ENCODE measurements around the gene HECTD1.

Gene HECTD1

DNA sequence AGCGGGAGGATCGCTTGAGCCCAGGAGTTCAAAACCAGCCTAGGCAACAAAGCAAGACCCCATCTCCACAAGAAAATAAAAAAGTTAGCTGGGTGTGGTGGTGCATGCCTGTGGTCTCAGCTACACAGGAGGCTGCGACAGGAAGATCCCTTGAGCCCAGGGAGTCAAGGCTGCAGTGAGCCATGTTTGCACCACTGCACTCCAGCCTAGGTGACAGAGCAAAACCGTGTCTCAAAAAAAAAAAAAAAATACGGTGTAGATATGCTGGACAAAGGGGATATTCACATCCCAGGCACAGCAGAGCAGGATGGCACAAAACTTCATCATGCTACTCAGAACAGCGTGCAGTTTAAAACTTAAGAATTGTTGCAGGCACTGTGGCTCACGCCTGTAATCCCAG is 156.6 kb downstream of the HECTD1 start:
- DNase-seq (ENCODE audit: low spot score): no peak

Data from AG08395 (cell line).